IPS-15b (cell line): ENCODE data around the gene COL5A2.

Experiments
- H3K27me3 ChIP-seq: one replicate; pipeline ENCODE4 v1.6.1; 2013; ENCODE audit warnings: low read length; ENCODE audit not compliant: control insufficient read depth, insufficient read depth
- H3K36me3 ChIP-seq: one replicate; pipeline ENCODE4 v1.6.1; 2013; ENCODE audit warnings: low read length; ENCODE audit not compliant: control insufficient read depth, insufficient read depth
- H3K4me1 ChIP-seq: one replicate; pipeline ENCODE4 v1.6.1; 2013; ENCODE audit warnings: mild to moderate bottlenecking, low read length; ENCODE audit not compliant: control insufficient read depth, insufficient read depth
- H3K4me3 ChIP-seq: one replicate; pipeline ENCODE4 v1.5.1; 2013; ENCODE audit warnings: low read depth, low read length
- H3K9ac ChIP-seq: one replicate; pipeline ENCODE4 v1.6.1; 2013; ENCODE audit warnings: low read depth, mild to moderate bottlenecking, low read length
- H3K9me3 ChIP-seq: one replicate; pipeline ENCODE4 v1.6.1; 2013; ENCODE audit warnings: mild to moderate bottlenecking, low read length; ENCODE audit not compliant: control insufficient read depth, insufficient read depth

The COL5A2 gene

DNA sequence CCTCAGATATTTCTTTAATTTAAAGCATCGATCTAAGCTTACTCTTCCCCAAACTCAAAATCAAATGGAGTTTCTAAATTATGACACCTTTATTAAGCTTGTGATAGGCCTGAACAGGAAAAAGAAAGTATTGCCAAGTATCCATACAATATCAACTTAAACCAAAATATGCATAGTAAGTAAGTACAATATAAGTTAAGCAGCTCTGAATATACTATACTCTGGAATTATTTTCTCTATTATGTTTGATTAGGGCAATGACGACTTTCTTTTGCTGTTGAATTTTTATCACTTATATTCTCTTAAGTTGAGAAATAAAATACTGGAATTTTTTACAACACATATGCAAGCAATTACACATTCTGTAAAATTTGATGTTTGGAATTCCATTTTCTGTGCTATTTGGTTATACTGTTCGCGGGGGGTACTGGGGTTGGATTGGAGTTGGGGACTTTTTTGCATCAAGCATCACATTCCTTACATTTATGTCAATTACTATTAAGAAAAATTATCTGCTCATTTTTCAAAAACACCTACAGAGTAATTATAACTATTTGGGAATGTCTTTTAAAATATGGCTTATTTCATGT lies 2.2 kb downstream of the COL5A2 start:
- no peaks in the 10 kb centered on the region for H3K27me3 ChIP-seq
- no peak overlapping the region for H3K9ac ChIP-seq
- no peak overlapping the region for H3K4me3 ChIP-seq
- no peaks in the 10 kb centered on the region for H3K9me3 ChIP-seq
- H3K36me3 ChIP-seq, result no peaks in the 10 kb centered on the region
- peaks cover 3% of the 10 kb centered on the region for H3K4me1 ChIP-seq

DNA sequence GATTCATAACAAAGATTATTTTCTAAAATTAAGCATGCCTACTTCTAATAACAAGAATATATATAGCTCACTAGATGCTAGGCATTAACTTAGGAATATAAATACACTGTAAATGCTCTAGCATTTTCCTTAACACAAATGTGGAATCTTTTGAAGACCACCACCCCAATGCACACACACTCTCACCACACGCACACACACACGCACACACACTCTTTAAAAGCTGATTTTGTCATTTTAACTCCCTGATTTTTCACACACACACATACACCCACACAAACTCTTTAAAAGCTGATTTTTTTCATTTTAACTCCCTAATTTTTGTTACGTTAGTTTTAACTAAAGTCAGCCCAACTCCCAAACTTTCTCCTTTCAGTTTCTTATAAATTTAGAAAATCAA lies 3.0 kb downstream of the COL5A2 start:
- Histone ChIP-seq H3K4me3 (no peak overlapping the region), H3K27me3 (no peaks in the 10 kb centered on the region), H3K9me3 (no peaks in the 10 kb centered on the region), H3K9ac (no peak overlapping the region), H3K4me1 (peaks cover 3% of the 10 kb centered on the region), H3K36me3 (no peaks in the 10 kb centered on the region)

DNA sequence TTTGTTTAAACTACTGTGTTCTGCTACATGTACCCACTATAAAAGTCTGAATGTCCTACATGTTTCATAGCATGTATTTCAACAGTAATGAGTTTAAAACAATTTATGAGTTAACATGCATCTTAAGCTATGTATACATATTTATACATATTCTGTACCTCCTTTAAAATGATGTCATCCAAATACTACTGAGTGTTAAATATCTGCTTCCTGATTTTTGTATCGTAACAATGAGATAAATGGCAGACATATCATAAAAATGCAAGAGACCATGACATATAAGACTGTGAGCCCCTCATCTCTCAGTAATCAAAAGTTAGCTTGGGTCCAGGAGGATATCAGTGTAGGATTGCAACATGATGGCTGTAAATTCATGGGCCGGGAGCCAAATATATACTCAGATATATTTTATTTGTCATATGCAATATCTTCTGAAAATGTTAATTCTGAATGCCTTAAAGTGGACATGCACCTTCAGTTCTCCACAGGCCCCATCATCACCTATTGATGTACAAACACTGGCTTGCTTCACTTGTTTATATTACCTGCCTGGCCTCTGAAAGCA lies 3.6 kb downstream of the COL5A2 start:
- no peak overlapping the region for H3K4me3 ChIP-seq
- H3K36me3 ChIP-seq, result no peaks in the 10 kb centered on the region
- no peak overlapping the region for H3K9ac ChIP-seq
- no peaks in the 10 kb centered on the region for H3K27me3 ChIP-seq
- H3K4me1 ChIP-seq, result peaks cover 3% of the 10 kb centered on the region
- H3K9me3 ChIP-seq, result no peaks in the 10 kb centered on the region

DNA sequence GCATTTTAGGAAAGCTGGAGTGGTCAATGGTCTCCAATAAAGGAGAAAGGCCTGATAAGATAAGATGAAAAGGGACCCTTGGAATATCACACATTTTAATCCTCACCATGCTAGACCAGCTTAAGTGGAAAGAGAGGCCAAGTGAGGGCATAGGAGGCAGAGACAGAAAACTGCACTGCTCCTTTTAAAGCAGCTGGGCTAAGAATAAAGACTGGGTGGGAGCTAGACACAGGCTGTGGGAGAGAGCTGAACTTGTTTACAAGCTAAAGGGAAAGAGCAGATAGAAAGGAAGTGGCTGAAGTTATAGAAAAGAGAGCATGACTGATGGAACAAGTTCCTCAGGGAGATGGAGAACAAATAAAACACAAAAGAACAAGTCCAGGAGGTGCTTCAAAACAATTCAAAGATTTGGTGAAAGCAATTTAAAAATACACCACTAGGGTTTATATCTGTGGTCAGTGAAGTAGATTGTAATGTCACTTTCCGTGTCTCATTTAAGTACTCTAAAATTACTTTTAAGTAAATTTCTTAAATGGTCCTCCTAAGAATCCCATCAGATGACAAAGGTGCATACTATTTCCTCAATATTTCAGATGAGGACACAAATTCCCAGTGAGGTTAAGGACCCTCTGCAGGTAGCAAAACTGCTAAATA lies 7.5 kb downstream of the COL5A2 start:
- no peaks in the 10 kb centered on the region for H3K4me1 ChIP-seq
- no peak overlapping the region for H3K4me3 ChIP-seq
- no peaks in the 10 kb centered on the region for H3K36me3 ChIP-seq
- H3K27me3 ChIP-seq, result no peaks in the 10 kb centered on the region
- H3K9ac ChIP-seq, result no peak overlapping the region
- no peaks in the 10 kb centered on the region for H3K9me3 ChIP-seq

GRCh38 chr2:189168856-189169499 lies 10.6 kb downstream of the COL5A2 start:
- Histone ChIP-seq H3K9ac (no peak overlapping the region), H3K4me1 (peaks cover 2% of the 10 kb centered on the region), H3K36me3 (no peaks in the 10 kb centered on the region), H3K4me3 (no peak overlapping the region), H3K27me3 (no peaks in the 10 kb centered on the region), H3K9me3 (no peaks in the 10 kb centered on the region)

- H3K27me3 ChIP-seq, result no peaks in the 10 kb centered on the region
- H3K36me3 ChIP-seq, result no peaks in the 10 kb centered on the region
- no peaks in the 10 kb centered on the region for H3K9me3 ChIP-seq
- H3K4me1 ChIP-seq, result peaks cover 6% of the 10 kb centered on the region
- H3K4me3 ChIP-seq, result no peak overlapping the region
- no peak overlapping the region for H3K9ac ChIP-seq
Measured at GRCh38 chr2:189165656-189166380, 13.7 kb downstream of the COL5A2 start.

- Histone ChIP-seq H3K9me3 (no peaks in the 10 kb centered on the region), H3K36me3 (no peaks in the 10 kb centered on the region), H3K4me3 (no peak overlapping the region), H3K9ac (no peak overlapping the region), H3K27me3 (no peaks in the 10 kb centered on the region), H3K4me1 (peaks cover 6% of the 10 kb centered on the region)
Measured at GRCh38 chr2:189164746-189165145, 14.8 kb downstream of the COL5A2 start.

DNA sequence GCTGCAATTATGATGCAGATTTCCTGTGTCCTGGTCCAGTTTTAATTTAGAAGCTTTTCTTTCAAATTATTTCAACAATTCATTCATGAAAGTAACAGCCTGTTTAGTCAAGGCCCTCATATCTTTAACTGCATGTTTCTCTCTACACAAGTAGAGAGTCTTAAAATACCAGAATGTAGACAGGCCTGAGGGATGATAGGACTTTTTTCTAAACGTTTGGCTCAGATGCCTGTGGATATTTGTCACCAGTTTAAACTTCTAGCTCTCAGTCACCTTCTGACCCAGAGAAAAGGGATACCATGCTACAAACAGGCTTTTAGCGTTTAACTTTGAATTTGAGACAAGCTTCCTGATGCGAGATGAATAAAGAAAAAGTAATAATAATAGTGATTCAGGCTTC lies 15.7 kb downstream of the COL5A2 start:
- Histone ChIP-seq H3K4me1 (peaks cover 6% of the 10 kb centered on the region), H3K9me3 (no peaks in the 10 kb centered on the region), H3K4me3 (no peak overlapping the region), H3K9ac (no peak overlapping the region), H3K36me3 (no peaks in the 10 kb centered on the region), H3K27me3 (no peaks in the 10 kb centered on the region)

DNA sequence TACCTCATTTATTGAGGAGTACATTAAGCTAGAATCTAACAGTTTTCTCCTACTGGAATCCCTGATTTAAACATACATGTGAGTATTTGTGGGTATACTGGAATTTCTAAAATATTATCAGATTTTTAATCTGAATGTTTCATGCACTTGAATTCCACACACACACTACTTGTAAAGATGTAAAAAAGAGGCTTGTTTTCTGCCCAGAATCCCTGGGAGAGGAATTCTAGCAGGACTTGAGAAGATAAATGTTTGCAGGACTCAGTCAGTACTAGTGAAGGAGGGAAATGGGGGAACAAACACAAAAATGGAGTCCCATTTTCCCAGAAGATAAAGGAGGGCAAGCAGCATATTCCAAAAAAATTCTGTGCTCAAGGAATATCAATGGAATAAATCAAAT lies 17.0 kb downstream of the COL5A2 start:
- H3K4me3 ChIP-seq, result no peak overlapping the region
- no peaks in the 10 kb centered on the region for H3K36me3 ChIP-seq
- H3K9ac ChIP-seq, result no peak overlapping the region
- H3K9me3 ChIP-seq, result no peaks in the 10 kb centered on the region
- no peaks in the 10 kb centered on the region for H3K27me3 ChIP-seq
- peaks cover 6% of the 10 kb centered on the region for H3K4me1 ChIP-seq

- Histone ChIP-seq H3K9me3 (no peaks in the 10 kb centered on the region), H3K27me3 (no peaks in the 10 kb centered on the region), H3K4me1 (peaks cover 6% of the 10 kb centered on the region), H3K4me3 (no peak overlapping the region), H3K36me3 (no peaks in the 10 kb centered on the region), H3K9ac (no peak overlapping the region)
Measured at GRCh38 chr2:189161894-189162293, 17.7 kb downstream of the COL5A2 start.

- Histone ChIP-seq H3K4me3 (no peak overlapping the region), H3K4me1 (peaks cover 6% of the 10 kb centered on the region), H3K27me3 (no peaks in the 10 kb centered on the region), H3K9me3 (no peaks in the 10 kb centered on the region), H3K36me3 (no peaks in the 10 kb centered on the region), H3K9ac (no peak overlapping the region)
Measured at GRCh38 chr2:189159717-189160116, 19.8 kb downstream of the COL5A2 start.
